ENCODE data around the gene KCTD16. TPM values are rescaled to one million over a fixed set of nuclear protein-coding genes. Genes with fewer than 3 reads are reported as not detected.

Gene KCTD16
- total RNA-seq, 1 experiment from 2014 or later, result 0.64 TPM

DNA sequence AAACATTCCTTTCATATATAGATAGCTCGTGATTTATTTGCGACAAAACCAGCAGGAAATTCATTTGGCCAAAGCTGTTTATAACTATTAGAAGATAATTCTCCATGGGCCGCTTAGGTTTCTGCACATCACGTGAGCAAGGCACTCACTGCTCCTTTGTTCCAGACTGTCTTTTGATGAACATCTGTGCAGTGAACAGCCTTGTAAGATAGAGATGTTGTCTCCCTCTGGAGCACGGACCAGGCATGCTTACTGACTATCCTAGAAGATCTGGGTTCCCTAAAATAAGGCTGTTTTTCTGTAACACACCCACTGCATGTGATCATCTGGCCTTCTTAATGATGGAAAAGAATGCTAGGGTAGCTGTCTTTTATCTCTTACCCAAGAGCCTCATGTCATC is 31.1 kb upstream of the KCTD16 start:
- BruUV-seq (replicated peaks), result no TSS peak
- Histone ChIP-seq H3K9ac (ENCODE audit: low read length) (no peak overlapping the region), H3K4me1 (ENCODE audit: control insufficient read depth in 1 of 2, insufficient read depth in 2 of 2, low read length in 2 of 2) (no peaks in the 10 kb centered on the region), H3K27ac (ENCODE audit: low read depth, low read length) (no peak overlapping the region), H2AFZ (ENCODE audit: low read depth, low read length, poor library complexity, severe bottlenecking) (no peak overlapping the region), H3K27me3 (ENCODE audit: insufficient read depth, low read length) (peaks cover 9% of the 10 kb centered on the region; the same call in 1 of the 2 replicates), H3K79me2 (ENCODE audit: insufficient read depth, low read length) (no peaks in the 10 kb centered on the region), H3K36me3 (ENCODE audit: control insufficient read depth in 1 of 2, insufficient read depth in 2 of 2, low read length in 2 of 2) (no peaks in the 10 kb centered on the region), H3K4me2 (ENCODE audit: low read length) (no peak overlapping the region), H3K9me2 (ENCODE audit: insufficient read depth) (no peaks in the 10 kb centered on the region), H3K4me3 (replicated peaks in 1 of 2; ENCODE audit: low read depth in 1 of 2, low read length in 2 of 2) (no peak overlapping the region), H4K20me1 (ENCODE audit: insufficient read depth) (no peaks in the 10 kb centered on the region), H3K9me3 (ENCODE audit: control insufficient read depth in 1 of 2, insufficient read depth in 1 of 2, low read depth in 1 of 2, low read length in 2 of 2) (no peaks in the 10 kb centered on the region)
- POLR2A ChIA-PET, result no interaction called here
- ATAC-seq, result no peak
- no peak for DNase-seq (ENCODE audit: low read depth, low spot score)
- RAD21 ChIA-PET (ENCODE audit: low non-redundant PET in 1 of 2, low total read pairs in 2 of 2, uncharacterized antibody in 2 of 2, unreplicated experiment in 2 of 2), result no interaction called here
- TF ChIP-seq SIN3A (IDR thresholded peaks at IDR 0.05; ENCODE audit: low read depth) (no peak), EGR1 (IDR thresholded peaks at IDR 0.05; ENCODE audit: low read depth) (no peak), EZH2phosphoT487 (IDR thresholded peaks at IDR 0.05; ENCODE audit: borderline replicate concordance) (no peak)
- TF ChIP-seq, protein P1, sequence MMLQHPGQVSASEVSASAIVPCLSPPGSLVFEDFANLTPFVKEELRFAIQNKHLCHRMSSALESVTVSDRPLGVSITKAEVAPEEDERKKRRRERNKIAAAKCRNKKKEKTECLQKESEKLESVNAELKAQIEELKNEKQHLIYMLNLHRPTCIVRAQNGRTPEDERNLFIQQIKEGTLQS (IDR thresholded peaks at IDR 0.05), result no peak
- TF ChIP-seq, protein P2, sequence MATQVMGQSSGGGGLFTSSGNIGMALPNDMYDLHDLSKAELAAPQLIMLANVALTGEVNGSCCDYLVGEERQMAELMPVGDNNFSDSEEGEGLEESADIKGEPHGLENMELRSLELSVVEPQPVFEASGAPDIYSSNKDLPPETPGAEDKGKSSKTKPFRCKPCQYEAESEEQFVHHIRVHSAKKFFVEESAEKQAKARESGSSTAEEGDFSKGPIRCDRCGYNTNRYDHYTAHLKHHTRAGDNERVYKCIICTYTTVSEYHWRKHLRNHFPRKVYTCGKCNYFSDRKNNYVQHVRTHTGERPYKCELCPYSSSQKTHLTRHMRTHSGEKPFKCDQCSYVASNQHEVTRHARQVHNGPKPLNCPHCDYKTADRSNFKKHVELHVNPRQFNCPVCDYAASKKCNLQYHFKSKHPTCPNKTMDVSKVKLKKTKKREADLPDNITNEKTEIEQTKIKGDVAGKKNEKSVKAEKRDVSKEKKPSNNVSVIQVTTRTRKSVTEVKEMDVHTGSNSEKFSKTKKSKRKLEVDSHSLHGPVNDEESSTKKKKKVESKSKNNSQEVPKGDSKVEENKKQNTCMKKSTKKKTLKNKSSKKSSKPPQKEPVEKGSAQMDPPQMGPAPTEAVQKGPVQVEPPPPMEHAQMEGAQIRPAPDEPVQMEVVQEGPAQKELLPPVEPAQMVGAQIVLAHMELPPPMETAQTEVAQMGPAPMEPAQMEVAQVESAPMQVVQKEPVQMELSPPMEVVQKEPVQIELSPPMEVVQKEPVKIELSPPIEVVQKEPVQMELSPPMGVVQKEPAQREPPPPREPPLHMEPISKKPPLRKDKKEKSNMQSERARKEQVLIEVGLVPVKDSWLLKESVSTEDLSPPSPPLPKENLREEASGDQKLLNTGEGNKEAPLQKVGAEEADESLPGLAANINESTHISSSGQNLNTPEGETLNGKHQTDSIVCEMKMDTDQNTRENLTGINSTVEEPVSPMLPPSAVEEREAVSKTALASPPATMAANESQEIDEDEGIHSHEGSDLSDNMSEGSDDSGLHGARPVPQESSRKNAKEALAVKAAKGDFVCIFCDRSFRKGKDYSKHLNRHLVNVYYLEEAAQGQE (IDR thresholded peaks at IDR 0.05; ENCODE audit: low read depth), result no peak
- TF ChIP-seq, protein P3, sequence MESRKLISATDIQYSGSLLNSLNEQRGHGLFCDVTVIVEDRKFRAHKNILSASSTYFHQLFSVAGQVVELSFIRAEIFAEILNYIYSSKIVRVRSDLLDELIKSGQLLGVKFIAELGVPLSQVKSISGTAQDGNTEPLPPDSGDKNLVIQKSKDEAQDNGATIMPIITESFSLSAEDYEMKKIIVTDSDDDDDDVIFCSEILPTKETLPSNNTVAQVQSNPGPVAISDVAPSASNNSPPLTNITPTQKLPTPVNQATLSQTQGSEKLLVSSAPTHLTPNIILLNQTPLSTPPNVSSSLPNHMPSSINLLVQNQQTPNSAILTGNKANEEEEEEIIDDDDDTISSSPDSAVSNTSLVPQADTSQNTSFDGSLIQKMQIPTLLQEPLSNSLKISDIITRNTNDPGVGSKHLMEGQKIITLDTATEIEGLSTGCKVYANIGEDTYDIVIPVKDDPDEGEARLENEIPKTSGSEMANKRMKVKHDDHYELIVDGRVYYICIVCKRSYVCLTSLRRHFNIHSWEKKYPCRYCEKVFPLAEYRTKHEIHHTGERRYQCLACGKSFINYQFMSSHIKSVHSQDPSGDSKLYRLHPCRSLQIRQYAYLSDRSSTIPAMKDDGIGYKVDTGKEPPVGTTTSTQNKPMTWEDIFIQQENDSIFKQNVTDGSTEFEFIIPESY (IDR thresholded peaks at IDR 0.05; ENCODE audit: extremely low read depth, insufficient replicate concordance, low read length), result no peak
- CTCF ChIA-PET, result no interaction called here
- intact Hi-C loops (cut with micrococcal nuclease), result no loop called here

Data from HCT116 (cell line).